AG20443 (cell line): ENCODE results near the gene TPRG1.
A peak's percentile ranks its signal among the peaks of the same experiment; 100 is the strongest.
"Not testable (repeated sequence)": the region's sequence is repeated elsewhere in the genome, so short reads cannot be mapped to it uniquely, and the experiment has no call there.

Source experiments
- DNase-seq: peaks from one replicate; pipeline ENCODE4 v3.0.0; 2012; ENCODE audit warnings: low spot score, mixed read lengths

TPRG1 gene

DNA sequence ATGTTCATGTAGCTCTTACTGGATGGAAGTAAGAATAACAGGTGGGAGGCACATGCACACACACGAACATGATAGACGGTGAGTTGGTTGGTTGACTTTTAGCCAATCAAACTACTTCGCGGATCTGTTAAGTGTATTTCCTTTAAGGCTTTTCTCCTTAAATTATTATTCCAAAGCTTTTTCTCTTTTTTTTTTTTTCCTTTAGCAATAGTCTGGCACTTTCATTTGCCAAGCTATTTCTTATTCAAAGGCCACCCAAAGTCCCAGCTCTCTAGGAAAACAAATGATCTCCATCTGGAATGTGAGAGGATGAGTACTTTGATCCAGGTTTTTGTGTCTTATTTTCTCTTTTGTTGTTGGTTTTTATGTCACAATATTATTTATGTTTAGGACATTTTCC, 141.1 kb downstream of the TPRG1 start:
- DNase-seq, result no peak

- no peak for DNase-seq
Measured at GRCh38 chr3:189316296-189317019, 144.7 kb downstream of the TPRG1 start.

GRCh38 chr3:189317911-189318310, 146.1 kb downstream of the TPRG1 start:
- no peak for DNase-seq

DNA sequence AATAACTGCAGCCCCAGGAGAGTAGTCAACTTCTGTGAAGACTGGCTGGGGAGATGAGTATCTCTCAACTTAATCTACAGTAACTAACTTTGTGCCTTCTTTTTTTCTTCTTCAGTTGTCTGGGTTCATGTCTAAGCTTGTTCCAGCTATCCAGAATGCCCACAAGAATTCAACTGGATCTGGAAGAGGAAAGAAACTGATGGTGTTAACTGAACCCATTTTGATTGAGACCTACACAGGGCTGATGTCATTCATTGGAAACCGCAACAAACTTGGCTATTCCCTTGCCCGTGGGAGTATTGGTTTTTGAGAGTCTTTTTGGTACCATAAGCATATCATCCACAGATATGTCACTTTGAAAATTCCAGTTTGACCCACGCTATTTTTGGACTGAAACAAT, 148.7 kb downstream of the TPRG1 start:
- DNase-seq, result no peak

- no peak for DNase-seq
Measured at GRCh38 chr3:189322339-189322738, 150.6 kb downstream of the TPRG1 start.

DNA sequence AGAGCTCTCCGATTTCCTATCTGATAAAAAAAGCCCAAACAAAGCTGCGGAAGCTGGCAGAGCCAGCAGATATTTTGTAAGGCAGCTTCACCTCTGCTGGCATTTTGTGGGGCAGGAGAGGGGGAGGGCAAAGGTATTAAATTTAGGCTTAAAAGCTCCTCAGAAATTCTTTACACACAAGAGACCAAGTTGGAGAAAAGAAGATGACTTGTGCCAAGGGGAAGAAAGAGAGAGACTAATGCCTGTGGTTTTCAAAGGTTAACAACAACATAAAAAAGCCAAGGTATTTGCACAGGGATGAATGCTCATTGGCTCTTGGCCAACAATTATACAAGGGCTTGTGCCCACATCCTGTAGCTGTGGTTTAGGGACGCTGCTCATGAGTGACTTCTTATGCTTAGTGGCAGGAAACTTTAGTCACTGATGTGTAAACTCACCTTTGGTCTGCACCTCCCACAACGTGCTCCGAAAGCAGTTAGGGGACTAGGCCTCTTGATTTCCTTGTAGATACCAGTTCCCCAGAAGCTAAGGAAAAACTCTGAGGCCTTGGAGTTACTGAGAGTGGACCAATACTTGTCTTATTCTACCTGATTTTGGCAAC, 152.9 kb downstream of the TPRG1 start:
- peak; percentile 32 for DNase-seq

DNA sequence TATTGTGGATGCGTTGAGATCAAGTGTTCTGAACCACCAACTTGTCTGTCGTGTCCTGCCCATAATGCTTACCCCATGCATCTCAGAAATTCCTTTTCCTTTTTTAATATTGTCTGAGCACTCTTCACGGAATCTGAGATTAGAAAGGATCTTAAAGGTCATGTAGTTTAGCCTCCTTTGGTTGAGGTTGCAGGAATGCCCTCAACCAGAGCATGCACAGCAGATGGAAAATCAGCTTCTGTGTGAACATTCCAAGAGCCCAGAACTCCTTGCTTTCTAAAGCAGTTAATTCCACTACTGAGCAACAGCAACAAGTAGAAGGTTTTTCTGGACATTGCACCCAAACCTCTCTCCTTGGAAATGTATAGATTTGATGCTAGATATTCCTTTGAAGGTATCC, 153.7 kb downstream of the TPRG1 start:
- no peak for DNase-seq

DNA sequence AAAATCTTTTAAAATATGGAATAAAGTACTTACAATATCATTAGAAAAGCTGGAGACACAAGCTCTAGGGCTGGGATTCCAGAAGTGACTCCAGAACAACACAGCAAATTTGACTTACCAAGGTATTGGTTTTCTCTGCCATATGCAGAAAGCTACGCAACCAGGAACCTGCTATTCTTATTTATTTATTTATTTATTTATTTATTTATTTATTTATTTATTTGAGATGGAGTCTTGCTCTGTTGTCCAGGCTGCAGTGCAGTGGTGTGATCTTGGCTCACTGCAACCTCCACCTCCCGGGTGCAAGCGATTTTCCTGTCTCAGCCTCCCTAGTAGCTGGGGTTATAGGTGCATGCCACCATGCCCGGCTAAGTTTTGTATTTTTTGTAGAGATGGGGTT, 157.9 kb downstream of the TPRG1 start:
- not testable (repeated sequence) for DNase-seq

DNA sequence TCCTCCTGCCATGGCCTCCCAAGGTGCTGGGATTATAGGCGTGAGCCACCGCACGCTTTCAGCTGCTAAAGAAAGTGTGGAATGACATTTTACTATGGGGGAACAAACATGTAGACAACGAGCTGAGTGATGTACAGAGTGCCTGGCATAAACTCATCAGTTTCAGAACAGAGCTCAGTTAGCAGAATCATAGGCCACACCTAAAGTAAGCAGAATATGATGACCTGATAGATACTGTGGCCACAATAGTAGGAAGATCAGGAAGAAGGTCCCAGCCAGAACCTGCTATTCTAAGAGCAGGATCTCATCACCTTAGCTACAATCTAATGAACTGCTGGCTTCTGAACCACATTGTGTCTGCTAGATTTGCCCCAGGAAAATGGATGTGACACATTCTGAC, 158.3 kb downstream of the TPRG1 start:
- DNase-seq, result no peak

DNA sequence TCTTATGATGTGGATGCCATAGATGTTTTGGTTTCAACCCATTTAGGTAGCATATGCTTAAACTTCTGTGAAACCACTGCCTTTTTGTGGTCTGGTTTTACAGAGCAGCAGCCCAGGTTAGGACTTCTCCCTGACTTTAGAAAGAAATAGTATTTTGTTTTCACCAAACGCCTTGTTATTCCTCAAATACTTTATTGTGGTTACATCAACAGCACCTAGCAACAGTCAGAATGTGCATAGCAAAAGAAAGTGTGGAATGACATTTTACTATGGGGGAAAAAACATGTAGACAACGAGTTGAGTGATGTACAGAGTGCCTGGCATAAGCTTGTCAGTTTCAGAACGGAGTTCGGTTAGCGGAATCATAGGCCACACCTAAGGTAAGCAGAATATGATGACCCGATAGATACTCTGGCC, 159.2 kb downstream of the TPRG1 start:
- DNase-seq, result no peak

GRCh38 chr3:189334064-189334920, 162.5 kb downstream of the TPRG1 start:
- DNase-seq, result peak; percentile 32

DNA sequence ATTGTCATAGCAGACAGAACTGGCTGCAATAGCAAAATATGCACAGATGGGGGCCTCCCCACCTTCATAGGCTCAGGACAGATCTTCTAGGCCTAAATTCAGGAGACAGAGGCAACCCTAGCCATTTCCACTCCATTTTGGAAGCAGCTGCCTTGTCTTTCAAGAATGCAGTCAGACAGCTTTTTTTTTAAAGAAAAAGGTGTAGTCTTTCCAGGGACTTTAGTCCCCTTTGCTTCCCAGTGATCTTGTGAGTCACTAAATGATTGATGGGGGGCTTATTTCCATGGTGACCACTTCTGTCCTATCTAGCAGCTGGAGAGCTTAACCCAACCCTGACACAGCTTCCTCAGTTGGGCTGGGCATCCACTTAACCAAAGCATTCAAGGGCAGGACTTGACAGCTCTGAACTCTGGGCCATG, 165.9 kb downstream of the TPRG1 start:
- DNase-seq, result no peak

DNA sequence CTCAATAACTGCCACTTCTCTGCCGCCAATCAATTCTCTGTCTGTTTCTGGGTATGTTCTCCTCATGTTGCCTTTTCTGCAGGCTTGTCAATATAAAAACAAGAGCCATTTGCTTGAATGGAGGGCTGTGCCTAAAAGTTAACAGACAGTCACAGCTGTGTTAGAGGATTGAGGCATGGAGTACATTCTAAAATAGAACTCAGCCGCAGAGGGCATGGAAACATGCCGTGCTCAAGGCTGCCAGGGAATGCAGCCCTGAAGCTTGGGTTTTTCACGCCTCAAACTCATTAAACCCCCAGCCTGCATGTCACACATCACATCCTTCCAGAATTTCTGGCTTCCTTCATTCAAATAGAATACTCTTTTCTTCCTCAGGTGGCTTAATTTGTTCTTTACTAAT, 166.6 kb downstream of the TPRG1 start:
- no peak for DNase-seq

DNA sequence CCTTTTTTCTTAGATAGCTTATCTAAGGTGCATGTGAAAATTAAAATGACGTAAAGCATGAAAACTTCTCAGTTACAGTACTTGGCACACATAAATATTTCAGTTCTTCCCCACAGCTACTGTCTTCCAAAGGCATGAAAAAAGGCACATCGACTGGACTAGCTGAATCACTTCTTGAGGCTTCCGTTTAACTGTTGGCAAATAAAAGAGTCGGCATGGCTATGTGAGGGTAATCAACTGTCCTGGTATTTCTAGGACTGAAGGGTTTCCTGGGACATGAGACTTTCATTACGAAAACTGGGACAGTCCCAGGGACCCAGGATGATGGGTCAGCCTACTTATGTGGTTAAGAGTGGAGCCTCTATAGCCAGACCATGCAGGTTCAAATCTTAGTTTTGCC, 168.2 kb downstream of the TPRG1 start:
- DNase-seq, result no peak

GRCh38 chr3:189340680-189341460, 169.1 kb downstream of the TPRG1 start:
- DNase-seq, result no peak

DNA sequence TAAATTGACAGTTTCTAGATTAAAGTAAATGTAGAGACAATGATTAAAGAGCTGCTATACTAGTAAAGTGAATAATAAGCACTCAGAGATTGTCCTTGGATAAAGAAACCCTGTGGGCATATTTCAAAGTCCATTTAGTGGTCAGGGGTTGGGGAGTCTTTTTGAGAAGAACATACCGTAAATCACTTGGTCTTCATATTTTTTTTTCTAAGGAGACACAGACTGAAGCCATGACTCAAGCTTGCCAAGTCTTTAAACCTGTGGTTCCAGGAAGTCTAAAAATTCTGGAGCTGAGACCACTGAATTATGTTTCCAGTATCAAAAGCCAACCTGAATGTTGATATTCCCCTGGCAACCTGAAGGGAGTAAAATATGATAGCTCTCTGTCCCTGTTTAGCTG, 171.0 kb downstream of the TPRG1 start:
- no peak for DNase-seq

- no peak for DNase-seq
Measured at GRCh38 chr3:189344996-189345395, 173.2 kb downstream of the TPRG1 start.

DNA sequence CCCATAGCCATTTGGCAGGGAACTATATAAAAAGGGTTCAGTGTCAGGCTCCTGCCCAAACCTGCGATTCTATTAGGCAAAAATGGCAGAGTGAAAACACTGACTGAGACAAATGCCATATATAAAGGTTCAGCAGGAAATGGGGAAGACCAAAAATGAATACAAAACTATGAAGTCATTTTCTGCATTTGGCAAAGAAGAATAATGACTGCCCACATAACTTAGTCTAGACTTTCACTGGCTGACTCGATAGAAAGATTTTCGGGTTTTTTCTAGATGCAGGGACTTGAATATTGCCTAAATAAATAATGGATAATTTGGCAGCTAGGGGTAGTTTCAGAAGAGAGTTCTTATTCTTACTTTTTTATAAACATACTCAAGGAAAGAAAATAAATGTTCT, 178.0 kb downstream of the TPRG1 start:
- peak; percentile 21 for DNase-seq

- no peak for DNase-seq
Measured at GRCh38 chr3:189353318-189353965, 181.7 kb downstream of the TPRG1 start.

DNA sequence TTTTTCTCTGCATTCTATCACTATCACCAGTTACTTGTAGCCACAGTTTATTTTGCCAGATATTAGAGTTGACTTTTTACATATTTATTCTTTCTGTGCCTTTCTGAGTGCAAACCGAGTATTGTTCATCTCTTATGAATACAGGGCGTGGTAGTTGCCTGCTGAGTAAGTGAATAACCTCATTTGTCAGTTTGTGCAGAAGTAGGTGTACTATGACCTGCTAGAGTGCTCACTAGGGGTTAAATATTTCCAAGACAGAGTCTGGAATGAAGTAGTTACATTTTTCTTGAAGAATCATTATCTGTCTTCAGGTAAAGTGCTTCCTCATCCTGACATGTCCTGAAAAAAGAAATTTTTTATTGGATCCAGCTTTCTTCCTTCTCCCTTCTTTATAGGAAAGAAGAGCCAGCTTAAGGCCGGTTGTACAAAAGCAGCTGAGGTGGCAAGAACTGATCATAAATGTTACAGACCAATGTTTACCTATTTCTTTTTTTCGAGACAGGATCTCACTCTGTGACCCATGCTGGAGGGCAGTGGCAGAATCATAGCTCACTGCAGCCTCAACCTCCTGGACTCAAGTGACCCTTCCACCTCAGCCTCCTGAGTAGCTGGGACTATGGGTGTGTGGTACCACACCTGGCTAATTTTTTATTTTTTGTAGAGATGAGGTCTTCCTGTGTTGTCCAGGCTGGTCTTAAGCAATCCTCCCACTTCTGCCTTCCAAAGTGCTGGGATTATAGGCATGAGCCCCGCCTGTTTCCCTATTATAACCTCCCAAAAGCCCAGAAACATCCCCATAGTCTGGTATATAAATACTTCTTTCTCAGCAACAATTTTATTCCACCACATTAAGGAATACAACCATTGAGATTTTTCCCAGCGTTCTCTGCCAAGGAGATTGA, 182.5 kb downstream of the TPRG1 start:
- no peak for DNase-seq

GRCh38 chr3:189355115-189355480, 183.3 kb downstream of the TPRG1 start:
- DNase-seq, result no peak
